ENCODE results near the gene GMDS.

The GMDS gene

GRCh38 chr6:1923449-1923848 is 322.0 kb downstream of the GMDS start:
- Histone ChIP-seq H3K4me1 (ENCODE audit: control insufficient read depth, insufficient read depth, low read depth, low read length) (no peaks in the 10 kb centered on the region), H3K36me3 (ENCODE audit: control insufficient read depth in 1 of 2, insufficient read depth in 2 of 2, low read depth in 1 of 2, low read length in 2 of 2) (peaks cover 0 to 9% of the 10 kb centered on the region in 2 experiments), H3K14ac (ENCODE audit: low read length in 2 of 2) (no peak overlapping the region), H3K79me1 (replicated peaks; ENCODE audit: low read length, poor library complexity, severe bottlenecking) (peaks cover 5% of the 10 kb centered on the region), H2BK5ac (ENCODE audit: low read depth, low read length, poor library complexity, severe bottlenecking) (no peak overlapping the region), H4K91ac (ENCODE audit: low read length) (no peak overlapping the region), H3K9me3 (ENCODE audit: control insufficient read depth, low read length) (no peaks in the 10 kb centered on the region), H3K4me2 (ENCODE audit: low read length, poor library complexity, severe bottlenecking) (no peak overlapping the region), H2BK15ac (ENCODE audit: low read depth, poor library complexity, severe bottlenecking) (no peak overlapping the region), H3K27me3 (ENCODE audit: control insufficient read depth in 1 of 2, insufficient read depth in 1 of 2, low read length in 2 of 2) (no peaks in the 10 kb centered on the region), H3K18ac (ENCODE audit: low read depth in 1 of 2, low read length in 2 of 2) (no peak overlapping the region), H3K9ac (ENCODE audit: low read length) (no peak overlapping the region), H2BK12ac (ENCODE audit: low read length in 2 of 2) (no peak overlapping the region), H3K4me3 (ENCODE audit: insufficient read depth in 1 of 2, low read depth in 1 of 2, low read length in 2 of 2) (no peak overlapping the region), H3K27ac (ENCODE audit: low read length, poor library complexity, severe bottlenecking) (no peak overlapping the region), H2BK120ac (ENCODE audit: low read depth, low read length) (no peak overlapping the region), H3K23ac (ENCODE audit: low read length in 2 of 2) (no peak overlapping the region), H2AK5ac (ENCODE audit: low read length, severe bottlenecking) (no peak overlapping the region), H2AFZ (ENCODE audit: low read depth, low read length) (no peak overlapping the region), H3K4ac (ENCODE audit: low read depth in 1 of 2, low read length in 2 of 2) (no peak overlapping the region), H4K8ac (ENCODE audit: low read length) (no peak overlapping the region)
- DNase-seq = no peak
- WGBS = 96% methylated on average over 13 of the region's 14 CpGs

GRCh38 chr6:1917626-1918371 is 327.6 kb downstream of the GMDS start:
- H4K91ac ChIP-seq (ENCODE audit: low read length) = no peak overlapping the region
- H3K4me3 ChIP-seq (ENCODE audit: insufficient read depth in 1 of 2, low read depth in 1 of 2, low read length in 2 of 2) = no peak overlapping the region
- no peak overlapping the region for H2BK15ac ChIP-seq (ENCODE audit: low read depth, poor library complexity, severe bottlenecking)
- peak overlapping the region; percentile 71 for H3K9ac ChIP-seq (ENCODE audit: low read length)
- peaks cover 13% of the 10 kb centered on the region for H3K4me1 ChIP-seq (ENCODE audit: control insufficient read depth, insufficient read depth, low read depth, low read length)
- peaks cover 0 to 9% of the 10 kb centered on the region in 2 experiments for H3K36me3 ChIP-seq (ENCODE audit: control insufficient read depth in 1 of 2, insufficient read depth in 2 of 2, low read depth in 1 of 2, low read length in 2 of 2)
- 91% methylated on average over 1 of the region's 9 CpGs for WGBS
- no peaks in the 10 kb centered on the region for H3K9me3 ChIP-seq (ENCODE audit: control insufficient read depth, low read length)
- H2AFZ ChIP-seq (ENCODE audit: low read depth, low read length) = peak overlapping the region; percentile 53
- H3K79me1 ChIP-seq (replicated peaks; ENCODE audit: low read length, poor library complexity, severe bottlenecking) = peaks cover 2% of the 10 kb centered on the region
- no peak overlapping the region for H4K8ac ChIP-seq (ENCODE audit: low read length)
- H2BK12ac ChIP-seq (ENCODE audit: low read length in 2 of 2) = no peak overlapping the region
- no peak overlapping the region for H3K4ac ChIP-seq (ENCODE audit: low read depth in 1 of 2, low read length in 2 of 2)
- no peak overlapping the region for H3K14ac ChIP-seq (ENCODE audit: low read length in 2 of 2)
- peak overlapping the region; percentile 27 for H3K4me2 ChIP-seq (ENCODE audit: low read length, poor library complexity, severe bottlenecking)
- no peak overlapping the region for H2BK5ac ChIP-seq (ENCODE audit: low read depth, low read length, poor library complexity, severe bottlenecking)
- H3K23ac ChIP-seq (ENCODE audit: low read length in 2 of 2) = no peak overlapping the region
- no peak overlapping the region for H2BK120ac ChIP-seq (ENCODE audit: low read depth, low read length)
- peak; percentile 69 for DNase-seq
- H3K18ac ChIP-seq (ENCODE audit: low read depth in 1 of 2, low read length in 2 of 2) = peak overlapping the region in 1 of 2 experiments; percentile 59
- H3K27me3 ChIP-seq (ENCODE audit: control insufficient read depth in 1 of 2, insufficient read depth in 1 of 2, low read length in 2 of 2) = no peaks in the 10 kb centered on the region
- peak overlapping the region; percentile 55 for H3K27ac ChIP-seq (ENCODE audit: low read length, poor library complexity, severe bottlenecking)
- H2AK5ac ChIP-seq (ENCODE audit: low read length, severe bottlenecking) = no peak overlapping the region

- no peak overlapping the region for H2BK120ac ChIP-seq (ENCODE audit: low read depth, low read length)
- H3K36me3 ChIP-seq (ENCODE audit: control insufficient read depth in 1 of 2, insufficient read depth in 2 of 2, low read depth in 1 of 2, low read length in 2 of 2) = peaks cover 0 to 9% of the 10 kb centered on the region in 2 experiments
- H3K9ac ChIP-seq (ENCODE audit: low read length) = peak overlapping the region; percentile 71
- H2BK15ac ChIP-seq (ENCODE audit: low read depth, poor library complexity, severe bottlenecking) = no peak overlapping the region
- H3K27ac ChIP-seq (ENCODE audit: low read length, poor library complexity, severe bottlenecking) = peak overlapping the region; percentile 30
- H3K9me3 ChIP-seq (ENCODE audit: control insufficient read depth, low read length) = no peaks in the 10 kb centered on the region
- WGBS = 67% methylated on average over 3 of the region's 8 CpGs
- no peak overlapping the region for H3K4me2 ChIP-seq (ENCODE audit: low read length, poor library complexity, severe bottlenecking)
- H3K18ac ChIP-seq (ENCODE audit: low read depth in 1 of 2, low read length in 2 of 2) = no peak overlapping the region
- H3K23ac ChIP-seq (ENCODE audit: low read length in 2 of 2) = no peak overlapping the region
- H2AK5ac ChIP-seq (ENCODE audit: low read length, severe bottlenecking) = peak overlapping the region; percentile 68
- no peak overlapping the region for H3K14ac ChIP-seq (ENCODE audit: low read length in 2 of 2)
- peaks cover 13% of the 10 kb centered on the region for H3K4me1 ChIP-seq (ENCODE audit: control insufficient read depth, insufficient read depth, low read depth, low read length)
- no peak overlapping the region for H3K4me3 ChIP-seq (ENCODE audit: insufficient read depth in 1 of 2, low read depth in 1 of 2, low read length in 2 of 2)
- no peak overlapping the region for H4K8ac ChIP-seq (ENCODE audit: low read length)
- DNase-seq = peak; percentile 38
- H3K79me1 ChIP-seq (replicated peaks; ENCODE audit: low read length, poor library complexity, severe bottlenecking) = peaks cover 1% of the 10 kb centered on the region
- no peak overlapping the region for H3K4ac ChIP-seq (ENCODE audit: low read depth in 1 of 2, low read length in 2 of 2)
- no peak overlapping the region for H2BK12ac ChIP-seq (ENCODE audit: low read length in 2 of 2)
- H4K91ac ChIP-seq (ENCODE audit: low read length) = no peak overlapping the region
- no peak overlapping the region for H2AFZ ChIP-seq (ENCODE audit: low read depth, low read length)
- H2BK5ac ChIP-seq (ENCODE audit: low read depth, low read length, poor library complexity, severe bottlenecking) = no peak overlapping the region
- no peaks in the 10 kb centered on the region for H3K27me3 ChIP-seq (ENCODE audit: control insufficient read depth in 1 of 2, insufficient read depth in 1 of 2, low read length in 2 of 2)
Observed at GRCh38 chr6:1916334-1917070, 328.9 kb downstream of the GMDS start.

- H2AK5ac ChIP-seq (ENCODE audit: low read length, severe bottlenecking) = no peak overlapping the region
- no peak overlapping the region for H3K18ac ChIP-seq (ENCODE audit: low read depth in 1 of 2, low read length in 2 of 2)
- no peak overlapping the region for H3K4ac ChIP-seq (ENCODE audit: low read depth in 1 of 2, low read length in 2 of 2)
- no peak overlapping the region for H4K8ac ChIP-seq (ENCODE audit: low read length)
- no peaks in the 10 kb centered on the region for H3K9me3 ChIP-seq (ENCODE audit: control insufficient read depth, low read length)
- no peak overlapping the region for H3K9ac ChIP-seq (ENCODE audit: low read length)
- peaks cover 0 to 9% of the 10 kb centered on the region in 2 experiments for H3K36me3 ChIP-seq (ENCODE audit: control insufficient read depth in 1 of 2, insufficient read depth in 2 of 2, low read depth in 1 of 2, low read length in 2 of 2)
- no peak overlapping the region for H3K4me2 ChIP-seq (ENCODE audit: low read length, poor library complexity, severe bottlenecking)
- H4K91ac ChIP-seq (ENCODE audit: low read length) = no peak overlapping the region
- peaks cover 18% of the 10 kb centered on the region for H3K4me1 ChIP-seq (ENCODE audit: control insufficient read depth, insufficient read depth, low read depth, low read length)
- 96% methylated on average over 9 of the region's 9 CpGs for WGBS
- no peak overlapping the region for H2AFZ ChIP-seq (ENCODE audit: low read depth, low read length)
- H3K27me3 ChIP-seq (ENCODE audit: control insufficient read depth in 1 of 2, insufficient read depth in 1 of 2, low read length in 2 of 2) = no peaks in the 10 kb centered on the region
- DNase-seq = no peak
- H2BK120ac ChIP-seq (ENCODE audit: low read depth, low read length) = no peak overlapping the region
- no peak overlapping the region for H2BK5ac ChIP-seq (ENCODE audit: low read depth, low read length, poor library complexity, severe bottlenecking)
- no peak overlapping the region for H3K27ac ChIP-seq (ENCODE audit: low read length, poor library complexity, severe bottlenecking)
- no peak overlapping the region for H3K4me3 ChIP-seq (ENCODE audit: insufficient read depth in 1 of 2, low read depth in 1 of 2, low read length in 2 of 2)
- no peak overlapping the region for H2BK12ac ChIP-seq (ENCODE audit: low read length in 2 of 2)
- H2BK15ac ChIP-seq (ENCODE audit: low read depth, poor library complexity, severe bottlenecking) = no peak overlapping the region
- H3K79me1 ChIP-seq (replicated peaks; ENCODE audit: low read length, poor library complexity, severe bottlenecking) = peaks cover 1% of the 10 kb centered on the region
- no peak overlapping the region for H3K23ac ChIP-seq (ENCODE audit: low read length in 2 of 2)
- peak overlapping the region in 1 of 2 experiments; percentile 70 for H3K14ac ChIP-seq (ENCODE audit: low read length in 2 of 2)
Observed at GRCh38 chr6:1915226-1915625, 330.2 kb downstream of the GMDS start.

All from mesenchymal stem cell (in vitro differentiated cells and primary cell).